ENCODE measurements around the gene CACNA2D3. TPM values are rescaled to one million over a fixed set of nuclear protein-coding genes. Genes with fewer than 3 reads are reported as not detected.

Gene CACNA2D3
- total and polyA plus RNA-seq, 4 donors: 0.72 to 2.4 (median 1.5) TPM

DNA sequence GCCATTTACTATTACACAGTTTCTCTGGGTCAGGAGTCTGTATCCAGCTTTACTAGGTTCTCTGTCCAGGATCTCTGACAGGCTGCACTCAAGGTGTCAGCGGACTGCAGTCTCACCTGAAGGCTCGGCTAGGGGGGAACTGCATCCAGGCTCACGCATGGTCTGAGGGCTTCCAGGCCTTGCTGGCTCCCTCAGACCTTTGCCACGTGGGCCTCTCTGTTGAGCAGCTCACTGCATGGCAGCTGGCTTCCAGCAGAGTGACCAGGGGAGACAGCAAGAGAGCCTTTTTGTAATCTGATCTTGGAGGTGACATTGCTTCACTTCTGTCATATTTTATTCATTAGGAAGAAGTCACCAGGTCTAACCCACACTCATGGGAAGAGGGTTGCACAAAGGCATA is 152.3 kb downstream of the CACNA2D3 start:
- 63 to 70% methylated on average over 4 of the region's 4 CpGs for WGBS, 2 donors
- Histone ChIP-seq H3K27ac (ENCODE audit: low read depth in 1 of 2, low read length in 2 of 2) (no peak overlapping the region), H3K27me3 (ENCODE audit: control insufficient read depth in 1 of 2, insufficient read depth in 2 of 2, low read length in 1 of 2) (peaks cover 0 to 3% of the 10 kb centered on the region in 2 donors), H3K4me3 (ENCODE audit: low read length in 2 of 2) (no peak overlapping the region), H3K36me3 (ENCODE audit: control insufficient read depth in 1 of 2, insufficient read depth in 2 of 2, low read length in 1 of 2) (no peaks in the 10 kb centered on the region), H3K9me3 (ENCODE audit: control insufficient read depth, low read length) (peaks cover 5% of the 10 kb centered on the region), H3K4me1 (ENCODE audit: control insufficient read depth in 1 of 2, insufficient read depth in 2 of 2, low read length in 2 of 2) (no peaks in the 10 kb centered on the region)
- intact Hi-C loops (cut with DNase I): no loop called here
- ATAC-seq (ENCODE audit: low FRiP score) (no peak), DNase-seq (no peak)

GRCh38 chr3:54279005-54279583 is 156.7 kb downstream of the CACNA2D3 start:
- peaks cover 0 to 3% of the 10 kb centered on the region in 2 donors for H3K27me3 ChIP-seq (ENCODE audit: control insufficient read depth in 1 of 2, insufficient read depth in 2 of 2, low read length in 1 of 2)
- DNase-seq: no peak
- H3K9me3 ChIP-seq (ENCODE audit: control insufficient read depth, low read length): peaks cover 6% of the 10 kb centered on the region
- H3K4me1 ChIP-seq (ENCODE audit: control insufficient read depth in 1 of 2, insufficient read depth in 2 of 2, low read length in 2 of 2): no peaks in the 10 kb centered on the region
- no peak overlapping the region for H3K27ac ChIP-seq (ENCODE audit: low read depth in 1 of 2, low read length in 2 of 2)
- ATAC-seq (ENCODE audit: low FRiP score): no peak
- 77 to 84% methylated on average over 10 of the region's 10 CpGs for WGBS, 2 donors
- intact Hi-C loops (cut with DNase I): no loop called here
- H3K36me3 ChIP-seq (ENCODE audit: control insufficient read depth in 1 of 2, insufficient read depth in 2 of 2, low read length in 1 of 2): no peaks in the 10 kb centered on the region
- no peak overlapping the region for H3K4me3 ChIP-seq (ENCODE audit: low read length in 2 of 2)

- intact Hi-C loops (cut with DNase I): no loop called here
- Histone ChIP-seq H3K4me1 (ENCODE audit: control insufficient read depth in 1 of 2, insufficient read depth in 2 of 2, low read length in 2 of 2) (no peaks in the 10 kb centered on the region), H3K4me3 (ENCODE audit: low read length in 2 of 2) (no peak overlapping the region), H3K27me3 (ENCODE audit: control insufficient read depth in 1 of 2, insufficient read depth in 2 of 2, low read length in 1 of 2) (no peaks in the 10 kb centered on the region), H3K36me3 (ENCODE audit: control insufficient read depth in 1 of 2, insufficient read depth in 2 of 2, low read length in 1 of 2) (no peaks in the 10 kb centered on the region), H3K9me3 (ENCODE audit: control insufficient read depth, low read length) (peaks cover 3% of the 10 kb centered on the region), H3K27ac (ENCODE audit: low read depth in 1 of 2, low read length in 2 of 2) (no peak overlapping the region)
- WGBS, 2 donors: 74 to 83% methylated on average over 4 of the region's 4 CpGs
- DNase-seq: no peak
- no peak for ATAC-seq (ENCODE audit: low FRiP score)
Observed at GRCh38 chr3:54283470-54283869, 161.1 kb downstream of the CACNA2D3 start.

- Histone ChIP-seq H3K4me3 (ENCODE audit: low read length in 2 of 2) (no peak overlapping the region), H3K36me3 (ENCODE audit: control insufficient read depth in 1 of 2, insufficient read depth in 2 of 2, low read length in 1 of 2) (no peaks in the 10 kb centered on the region), H3K27me3 (ENCODE audit: control insufficient read depth in 1 of 2, insufficient read depth in 2 of 2, low read length in 1 of 2) (no peaks in the 10 kb centered on the region), H3K27ac (ENCODE audit: low read depth in 1 of 2, low read length in 2 of 2) (no peak overlapping the region), H3K4me1 (ENCODE audit: control insufficient read depth in 1 of 2, insufficient read depth in 2 of 2, low read length in 2 of 2) (no peaks in the 10 kb centered on the region), H3K9me3 (ENCODE audit: control insufficient read depth, low read length) (peaks cover 1% of the 10 kb centered on the region)
- intact Hi-C loops (cut with DNase I): no loop called here
- ATAC-seq (ENCODE audit: low FRiP score): no peak
- no peak for DNase-seq
- WGBS, 2 donors: 30 to 46% methylated on average over 4 of the region's 4 CpGs
Observed at GRCh38 chr3:54294214-54294613, 171.9 kb downstream of the CACNA2D3 start.

- no peak overlapping the region for H3K27ac ChIP-seq (ENCODE audit: low read depth in 1 of 2, low read length in 2 of 2)
- intact Hi-C loops (cut with DNase I): no loop called here
- no peaks in the 10 kb centered on the region for H3K27me3 ChIP-seq (ENCODE audit: control insufficient read depth in 1 of 2, insufficient read depth in 2 of 2, low read length in 1 of 2)
- ATAC-seq (ENCODE audit: low FRiP score) (no peak), DNase-seq (no peak)
- WGBS, 2 donors: 26 to 49% methylated on average over 8 of the region's 8 CpGs
- H3K4me3 ChIP-seq (ENCODE audit: low read length in 2 of 2): no peak overlapping the region
- no peaks in the 10 kb centered on the region for H3K4me1 ChIP-seq (ENCODE audit: control insufficient read depth in 1 of 2, insufficient read depth in 2 of 2, low read length in 2 of 2)
- H3K36me3 ChIP-seq (ENCODE audit: control insufficient read depth in 1 of 2, insufficient read depth in 2 of 2, low read length in 1 of 2): no peaks in the 10 kb centered on the region
- peaks cover 1% of the 10 kb centered on the region for H3K9me3 ChIP-seq (ENCODE audit: control insufficient read depth, low read length)
Observed at GRCh38 chr3:54296531-54296930, 174.2 kb downstream of the CACNA2D3 start.

GRCh38 chr3:54299169-54299935 is 177.0 kb downstream of the CACNA2D3 start:
- Histone ChIP-seq H3K4me1 (ENCODE audit: control insufficient read depth in 1 of 2, insufficient read depth in 2 of 2, low read length in 2 of 2) (peaks cover 0 to 2% of the 10 kb centered on the region in 2 donors), H3K9me3 (ENCODE audit: control insufficient read depth, low read length) (peaks cover 1% of the 10 kb centered on the region), H3K27me3 (ENCODE audit: control insufficient read depth in 1 of 2, insufficient read depth in 2 of 2, low read length in 1 of 2) (no peaks in the 10 kb centered on the region), H3K36me3 (ENCODE audit: control insufficient read depth in 1 of 2, insufficient read depth in 2 of 2, low read length in 1 of 2) (no peaks in the 10 kb centered on the region), H3K27ac (ENCODE audit: low read depth in 1 of 2, low read length in 2 of 2) (no peak overlapping the region), H3K4me3 (ENCODE audit: low read length in 2 of 2) (no peak overlapping the region)
- ATAC-seq (ENCODE audit: low FRiP score) (no peak), DNase-seq (no peak)
- intact Hi-C loops (cut with DNase I): no loop called here
- WGBS, 2 donors: 73 to 78% methylated on average over 13 of the region's 13 CpGs

DNA sequence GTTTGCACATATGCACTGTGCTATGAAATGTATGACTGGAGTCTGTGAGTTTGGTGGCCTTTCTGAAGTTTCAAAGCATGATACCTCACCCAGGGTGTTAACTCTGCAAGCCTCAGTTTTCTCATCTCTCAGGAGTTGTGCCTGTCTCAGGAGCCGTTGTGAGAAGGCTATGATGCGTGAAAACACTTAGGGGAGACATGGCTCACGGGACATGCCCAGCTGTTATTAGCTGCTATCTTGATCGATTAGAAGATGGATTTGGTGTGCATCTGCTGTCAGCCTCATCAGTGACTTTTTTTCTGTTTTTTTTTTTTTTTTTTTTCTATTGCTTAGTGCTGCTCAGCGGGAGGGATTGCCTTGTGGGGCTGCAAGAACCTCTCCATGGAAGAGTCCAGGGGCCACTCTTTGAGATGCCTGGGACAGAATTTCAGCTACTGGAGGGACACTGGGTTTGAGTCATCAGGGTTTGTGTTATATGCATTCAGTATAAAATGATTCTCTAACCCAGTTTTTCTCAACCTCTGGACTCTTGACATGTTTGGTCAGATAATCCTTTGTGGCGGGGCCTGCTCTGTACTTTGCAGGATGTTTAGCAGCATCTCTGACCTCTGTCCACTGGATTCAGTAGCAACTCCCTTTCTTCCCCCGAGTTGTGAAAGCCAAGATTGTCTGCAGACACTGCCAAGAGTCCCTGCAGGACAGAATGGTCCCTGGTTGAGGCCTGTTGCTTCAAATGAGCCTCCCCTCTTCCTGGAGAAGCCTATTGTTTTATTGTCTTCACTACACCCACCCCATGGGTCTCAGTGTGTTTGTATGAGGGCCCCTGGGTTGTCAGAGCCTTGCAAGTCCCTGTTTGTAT is 181.4 kb downstream of the CACNA2D3 start:
- intact Hi-C loops (cut with DNase I): no loop called here
- Histone ChIP-seq H3K9me3 (ENCODE audit: control insufficient read depth, low read length) (peaks cover 1% of the 10 kb centered on the region), H3K4me1 (ENCODE audit: control insufficient read depth in 1 of 2, insufficient read depth in 2 of 2, low read length in 2 of 2) (peaks cover 0 to 2% of the 10 kb centered on the region in 2 donors), H3K27ac (ENCODE audit: low read depth in 1 of 2, low read length in 2 of 2) (no peak overlapping the region), H3K27me3 (ENCODE audit: control insufficient read depth in 1 of 2, insufficient read depth in 2 of 2, low read length in 1 of 2) (no peaks in the 10 kb centered on the region), H3K4me3 (ENCODE audit: low read length in 2 of 2) (no peak overlapping the region), H3K36me3 (ENCODE audit: control insufficient read depth in 1 of 2, insufficient read depth in 2 of 2, low read length in 1 of 2) (no peaks in the 10 kb centered on the region)
- DNase-seq (no peak), ATAC-seq (ENCODE audit: low FRiP score) (no peak)
- 85% methylated on average over 7 of the region's 7 CpGs for WGBS, 2 donors

DNA sequence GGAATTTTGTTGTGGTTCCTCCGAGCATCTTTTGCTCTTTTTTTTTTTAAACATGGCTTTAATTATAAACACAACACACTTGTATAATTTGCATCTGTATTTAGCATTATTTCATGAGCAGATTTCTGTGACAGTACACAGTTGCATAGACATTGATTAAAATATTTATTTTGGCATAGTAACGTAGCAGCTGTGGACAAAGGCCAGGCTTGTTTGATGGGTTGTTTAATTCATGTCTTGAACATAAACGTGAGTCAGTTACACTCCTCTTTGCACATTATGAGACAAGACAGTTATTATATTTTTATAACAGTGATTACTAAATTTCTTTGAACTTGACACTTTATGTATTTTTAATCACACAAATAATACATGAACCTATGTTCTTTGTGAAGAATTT is 182.5 kb downstream of the CACNA2D3 start:
- peaks cover 1% of the 10 kb centered on the region for H3K9me3 ChIP-seq (ENCODE audit: control insufficient read depth, low read length)

More for the DNA sequence above, 182.5 kb downstream of the CACNA2D3 start:
- WGBS, 2 donors: 2 to 4% methylated on average over 3 of the region's 3 CpGs
- no peaks in the 10 kb centered on the region for H3K36me3 ChIP-seq (ENCODE audit: control insufficient read depth in 1 of 2, insufficient read depth in 2 of 2, low read length in 1 of 2)
- no peak overlapping the region for H3K4me3 ChIP-seq (ENCODE audit: low read length in 2 of 2)
- H3K27ac ChIP-seq (ENCODE audit: low read depth in 1 of 2, low read length in 2 of 2): no peak overlapping the region
- peaks cover 0 to 2% of the 10 kb centered on the region in 2 donors for H3K4me1 ChIP-seq (ENCODE audit: control insufficient read depth in 1 of 2, insufficient read depth in 2 of 2, low read length in 2 of 2)
- DNase-seq (no peak), ATAC-seq (ENCODE audit: low FRiP score) (no peak)
- H3K27me3 ChIP-seq (ENCODE audit: control insufficient read depth in 1 of 2, insufficient read depth in 2 of 2, low read length in 1 of 2): no peaks in the 10 kb centered on the region
- intact Hi-C loops (cut with DNase I): no loop called here
